GM10248 (cell line): ENCODE data around the gene BAMBI.

Source experiments
- CTCF ChIA-PET: fragments of 300-600 bp; sonication (Branson Sonifier 250); formaldehyde crosslinking; extraction: SDS; loops from one replicate; lab custom pipeline; 2021; ENCODE audit warnings: antibody characterized with exemption; lab: Yijun Ruan, JAX
- POLR2A ChIA-PET: fragments of 350-650 bp; sonication (Branson Sonifier 250); formaldehyde crosslinking; extraction: SDS; loops from one replicate; lab custom pipeline; 2020; ENCODE audit warnings: antibody characterized with exemption; lab: Yijun Ruan, JAX
- DNase-seq: peaks from one replicate; pipeline ENCODE4 v3.0.0; 2012; ENCODE audit errors: extremely low spot score
- TF ChIP-seq, protein P1 (sequence below): IDR thresholded peaks from 2 replicates; pipeline ENCODE4 v1.5.1; 2012; ENCODE audit warnings: mild to moderate bottlenecking, low read depth; ENCODE audit errors: extremely low read depth, missing control alignments, control extremely low read depth

BAMBI gene

DNA sequence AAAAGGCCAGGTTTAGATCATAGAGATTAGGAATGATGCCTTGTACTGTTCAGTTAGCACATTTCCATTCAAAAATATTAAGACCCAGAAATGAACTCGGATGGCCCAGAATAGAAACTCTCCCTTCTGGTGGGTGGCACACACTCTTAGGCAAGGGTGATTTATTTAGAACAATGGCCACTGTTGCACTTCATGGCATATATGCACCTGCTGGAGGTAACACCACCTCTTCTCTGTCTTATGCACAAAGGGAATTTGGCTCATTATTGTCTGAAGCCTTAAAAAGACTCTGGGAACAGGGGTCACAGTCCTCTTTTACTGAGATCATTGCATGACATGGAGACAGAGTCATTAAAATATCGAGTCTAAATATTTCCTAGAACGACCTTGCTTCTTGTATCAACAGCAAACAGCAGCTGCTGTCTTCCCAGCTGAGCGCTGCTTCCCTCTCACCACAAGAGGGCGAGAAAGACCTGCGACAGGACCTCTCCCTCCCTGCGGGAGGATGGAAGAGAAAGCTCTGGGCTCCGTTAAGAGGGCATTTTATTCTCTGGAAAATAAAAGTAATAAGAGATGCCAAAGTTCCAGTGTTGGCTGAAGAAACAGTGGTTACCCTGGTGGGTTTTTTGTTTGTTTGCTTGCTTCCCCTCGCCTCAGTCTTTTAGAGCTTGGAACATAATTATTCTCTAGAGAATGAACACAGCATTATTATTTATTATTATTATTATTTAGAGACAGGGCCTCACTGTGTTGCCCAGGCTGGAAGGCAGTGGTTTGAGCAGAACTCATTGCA, 13.5 kb upstream of the BAMBI start:
- ChIA-PET CTCF (interaction anchor here (0.5 to 3.7 kb wide), 32 partner anchors 8 to 792 kb away, joined by 3 to 46 read pairs (median 4); no protein-coding TSS in a partner anchor), POLR2A (no interaction called here)
- TF ChIP-seq, protein P1, sequence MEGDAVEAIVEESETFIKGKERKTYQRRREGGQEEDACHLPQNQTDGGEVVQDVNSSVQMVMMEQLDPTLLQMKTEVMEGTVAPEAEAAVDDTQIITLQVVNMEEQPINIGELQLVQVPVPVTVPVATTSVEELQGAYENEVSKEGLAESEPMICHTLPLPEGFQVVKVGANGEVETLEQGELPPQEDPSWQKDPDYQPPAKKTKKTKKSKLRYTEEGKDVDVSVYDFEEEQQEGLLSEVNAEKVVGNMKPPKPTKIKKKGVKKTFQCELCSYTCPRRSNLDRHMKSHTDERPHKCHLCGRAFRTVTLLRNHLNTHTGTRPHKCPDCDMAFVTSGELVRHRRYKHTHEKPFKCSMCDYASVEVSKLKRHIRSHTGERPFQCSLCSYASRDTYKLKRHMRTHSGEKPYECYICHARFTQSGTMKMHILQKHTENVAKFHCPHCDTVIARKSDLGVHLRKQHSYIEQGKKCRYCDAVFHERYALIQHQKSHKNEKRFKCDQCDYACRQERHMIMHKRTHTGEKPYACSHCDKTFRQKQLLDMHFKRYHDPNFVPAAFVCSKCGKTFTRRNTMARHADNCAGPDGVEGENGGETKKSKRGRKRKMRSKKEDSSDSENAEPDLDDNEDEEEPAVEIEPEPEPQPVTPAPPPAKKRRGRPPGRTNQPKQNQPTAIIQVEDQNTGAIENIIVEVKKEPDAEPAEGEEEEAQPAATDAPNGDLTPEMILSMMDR = peak; percentile 98
- DNase-seq = peak; percentile 75

DNA sequence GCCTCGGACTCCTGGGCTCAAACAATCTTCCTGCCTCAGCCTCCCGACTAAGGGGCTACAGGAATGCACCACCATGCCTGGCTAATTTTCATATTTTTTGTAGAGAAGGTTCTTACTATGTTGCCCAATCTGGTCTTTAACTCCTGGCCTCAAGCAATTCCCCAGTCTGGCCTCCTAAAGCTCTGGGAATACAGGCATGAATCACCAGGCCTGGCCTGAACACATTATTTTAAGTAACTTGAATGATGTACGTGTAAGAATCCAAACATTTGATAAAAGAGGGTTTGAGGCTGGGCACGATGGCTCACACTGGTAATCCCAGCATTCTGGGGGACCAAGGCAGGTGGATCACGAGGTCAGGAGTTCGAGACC, 13.0 kb upstream of the BAMBI start:
- TF ChIP-seq, protein P1 = no peak
- no peak for DNase-seq
- POLR2A ChIA-PET = no interaction called here
- CTCF ChIA-PET = interaction anchor here (0.5 to 3.7 kb wide), 30 partner anchors 9 to 791 kb away, joined by 3 to 46 read pairs (median 4); no protein-coding TSS in a partner anchor

DNA sequence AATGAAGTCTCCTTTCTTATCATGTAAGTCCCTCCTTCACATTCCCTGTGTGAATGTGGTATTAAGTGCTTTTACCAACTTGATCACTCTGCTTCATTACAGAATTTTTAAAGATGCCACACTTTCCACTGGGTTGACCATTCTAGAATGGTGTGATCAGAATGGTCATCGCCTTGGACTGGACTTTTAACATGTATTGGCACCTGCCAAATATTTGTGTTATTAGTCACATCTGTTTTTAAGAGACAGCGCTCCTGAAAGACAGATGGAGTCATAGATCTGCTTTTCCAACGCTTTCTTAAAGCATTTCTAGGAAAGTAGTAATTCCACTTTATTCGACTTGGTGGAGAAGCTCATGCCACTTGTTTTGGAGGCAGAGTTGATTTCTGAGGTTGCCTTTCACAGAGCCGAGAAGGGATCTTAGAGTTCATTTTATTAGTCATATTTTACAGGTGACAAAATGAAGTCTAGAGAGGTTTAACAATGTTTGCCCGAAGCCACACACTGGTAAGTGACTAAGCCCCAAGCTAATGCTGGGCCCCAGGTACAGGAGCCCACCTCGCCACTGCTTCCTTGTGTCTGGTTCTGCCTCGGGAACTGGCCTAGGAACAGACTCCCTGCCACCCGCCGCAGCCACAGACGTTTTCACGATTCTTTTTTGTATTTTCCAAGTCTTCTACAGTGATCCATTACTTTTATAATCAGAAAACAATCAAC, 10.4 kb upstream of the BAMBI start:
- no peak for DNase-seq
- POLR2A ChIA-PET = no interaction called here
- TF ChIP-seq, protein P1 = no peak
- CTCF ChIA-PET = interaction anchor here (1.0 kb wide), 1 partner anchor 324 kb away, joined by 3 read pairs; no protein-coding TSS in a partner anchor

DNA sequence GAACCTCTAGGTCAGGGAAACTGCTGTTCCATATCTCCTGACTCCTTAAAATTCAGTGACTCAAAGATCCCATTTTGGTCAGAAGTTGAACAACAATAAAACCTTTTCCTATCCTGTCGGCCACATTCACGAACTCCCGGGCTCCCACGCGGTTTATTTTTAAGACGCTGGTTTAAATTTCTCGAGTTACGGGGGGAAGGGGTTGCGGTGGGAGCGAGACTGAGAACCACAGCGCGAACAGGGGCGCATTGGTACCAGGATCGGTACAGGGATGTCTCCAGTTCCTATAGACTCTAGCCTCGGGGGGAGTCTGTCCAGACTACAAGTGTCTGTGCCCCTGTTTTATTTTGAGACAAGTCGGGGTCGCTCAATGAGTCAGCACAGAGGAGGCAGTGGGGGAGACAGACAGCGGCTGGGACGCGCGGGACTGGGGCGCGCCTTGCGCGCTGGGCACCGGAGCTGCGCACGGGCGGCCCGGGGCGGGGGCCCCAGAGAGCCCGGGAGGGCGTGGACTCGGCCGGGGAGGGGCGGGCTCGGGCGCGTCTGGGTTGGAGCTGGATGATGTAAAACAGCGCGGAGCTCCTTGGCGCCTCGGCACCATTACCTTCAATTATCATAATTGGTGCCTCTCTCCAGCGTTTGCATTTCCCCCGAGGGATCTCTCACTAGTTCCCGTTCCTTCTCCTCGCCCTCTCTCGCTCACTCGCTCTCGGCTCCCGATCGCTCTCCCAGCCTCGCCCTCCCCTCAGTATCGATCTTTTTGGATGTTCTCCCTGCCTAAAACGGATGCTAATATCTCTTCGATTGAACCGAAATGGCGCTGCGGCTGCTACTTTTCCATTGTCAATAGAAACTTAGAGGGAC, 8.7 kb upstream of the BAMBI start:
- TF ChIP-seq, protein P1 = no peak
- DNase-seq = no peak
- POLR2A ChIA-PET = no interaction called here
- CTCF ChIA-PET = no interaction called here

DNA sequence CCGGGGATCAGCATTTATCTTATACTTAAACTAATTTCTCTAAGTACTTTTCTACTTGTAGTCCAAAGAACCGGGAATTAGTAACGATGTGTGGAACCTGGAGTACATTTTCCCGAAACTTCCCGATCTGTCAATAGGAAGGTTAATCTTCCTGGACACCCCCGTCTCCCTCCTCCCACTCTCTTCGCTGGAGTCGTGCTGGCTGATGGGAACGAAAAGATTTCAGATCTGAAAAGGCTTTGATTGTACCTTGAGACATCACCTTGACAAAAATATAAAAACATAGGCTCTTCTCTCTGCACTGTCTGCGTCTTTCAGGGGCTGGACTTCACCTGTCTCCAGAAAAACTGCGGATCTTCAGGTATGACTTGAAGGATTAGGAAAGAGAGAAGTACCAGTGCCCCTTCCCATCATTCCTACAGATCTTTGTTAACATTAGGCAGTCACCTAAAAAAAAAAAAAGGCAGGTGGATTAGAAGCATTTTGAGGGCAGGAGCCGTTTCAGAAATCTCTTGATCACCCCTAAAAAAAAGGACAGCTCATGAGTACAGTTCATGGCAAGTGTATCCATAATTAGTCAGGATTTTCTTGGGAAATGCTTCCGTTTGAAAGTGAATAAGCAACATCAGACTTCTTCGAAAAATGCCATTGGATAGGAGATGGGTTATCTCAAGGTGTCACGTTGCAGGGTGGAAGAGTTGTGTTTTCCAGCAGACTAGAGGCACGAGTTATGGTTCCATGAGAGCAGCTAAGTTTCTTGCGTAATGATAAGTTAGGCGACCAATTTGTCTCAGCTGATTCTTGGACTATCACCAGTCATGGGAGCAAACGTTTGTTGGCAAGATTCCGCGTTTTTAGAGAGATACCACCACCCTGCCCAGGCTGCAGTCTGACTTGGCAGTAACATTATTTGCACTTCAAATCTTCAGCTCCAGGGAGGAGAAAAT, 7.8 kb upstream of the BAMBI start:
- POLR2A ChIA-PET = no interaction called here
- CTCF ChIA-PET = interaction anchor here (1.2 kb wide), 2 partner anchors 635 to 826 kb away, joined by 3 to 4 read pairs; no protein-coding TSS in a partner anchor

More for the DNA sequence above, 7.8 kb upstream of the BAMBI start:
- no peak for DNase-seq
- TF ChIP-seq, protein P1 = no peak
